ENCODE data around the gene CDYL.

CDYL gene

DNA sequence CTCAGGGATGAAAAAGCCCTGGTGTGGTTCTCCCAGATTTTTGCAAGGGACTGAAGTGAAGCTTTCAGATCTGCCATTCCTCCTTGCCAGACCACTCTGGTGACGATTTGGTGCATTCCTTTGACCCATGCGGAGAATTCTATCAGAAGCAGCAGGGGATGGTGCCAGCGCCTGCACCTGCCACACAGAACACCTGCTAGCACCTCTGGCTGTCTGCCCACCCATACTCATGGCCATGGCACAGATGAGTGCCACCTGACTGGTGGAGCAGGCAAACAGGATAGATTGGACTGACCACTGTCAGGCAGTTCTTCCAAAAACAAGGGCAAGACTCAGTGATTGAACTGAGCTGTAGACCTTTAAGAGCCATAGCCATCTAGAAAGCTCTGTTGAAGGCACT is 107.1 kb downstream of the CDYL start:
- DNase-seq (ENCODE audit: low spot score), result no peak
- H2BK120ac ChIP-seq (ENCODE audit: low read depth, low read length), result no peak overlapping the region
- H2BK15ac ChIP-seq (ENCODE audit: low read length), result no peak overlapping the region
- no peak overlapping the region for H2BK12ac ChIP-seq (ENCODE audit: low read length)
- H3K79me1 ChIP-seq (ENCODE audit: low read depth, low read length), result peaks cover 2% of the 10 kb centered on the region
- H3K4ac ChIP-seq (ENCODE audit: low read length), result no peak overlapping the region
- no peaks in the 10 kb centered on the region for H3K36me3 ChIP-seq (replicated peaks in 1 of 2; ENCODE audit: control insufficient read depth in 2 of 2, insufficient read depth in 2 of 2, low read length in 2 of 2)
- no peak overlapping the region for H3K4me2 ChIP-seq (ENCODE audit: insufficient read depth, low read length, poor library complexity, severe bottlenecking)
- no CpG with 5 or more reads among the region's 3 CpGs for WGBS, 2 donors (ENCODE audit: extremely low coverage in 2 of 2, insufficient read length in 2 of 2, insufficient replicate concordance in 1 of 2)
- H4K91ac ChIP-seq (ENCODE audit: low read depth, low read length, poor library complexity), result no peak overlapping the region
- H3K18ac ChIP-seq (ENCODE audit: low read length), result no peak overlapping the region
- no peak overlapping the region for H3K4me3 ChIP-seq (ENCODE audit: low read length in 2 of 2)
- H2AFZ ChIP-seq (ENCODE audit: low read length), result no peak overlapping the region
- no peak overlapping the region for H3K27ac ChIP-seq (replicated peaks; ENCODE audit: low read length)
- no peak overlapping the region for H2AK5ac ChIP-seq (ENCODE audit: low read depth, low read length)
- no peak overlapping the region for H4K8ac ChIP-seq (ENCODE audit: low read depth, low read length)
- no peak overlapping the region for H3K14ac ChIP-seq (ENCODE audit: low read length)
- no peak overlapping the region for H3K9ac ChIP-seq (ENCODE audit: low read depth, low read length, poor library complexity)
- peaks cover 2 to 7% of the 10 kb centered on the region in 2 donors for H3K4me1 ChIP-seq (ENCODE audit: control insufficient read depth in 2 of 2, insufficient read depth in 1 of 2, low read depth in 1 of 2, low read length in 2 of 2)
- H2BK5ac ChIP-seq (ENCODE audit: low read length), result no peak overlapping the region
- peaks cover 0 to 14% of the 10 kb centered on the region in 2 donors for H3K9me3 ChIP-seq (replicated peaks in 1 of 2; ENCODE audit: control insufficient read depth in 2 of 2, insufficient read depth in 1 of 2, low read depth in 1 of 2, low read length in 2 of 2)
- no peaks in the 10 kb centered on the region for H3K27me3 ChIP-seq (ENCODE audit: control insufficient read depth in 3 of 3, insufficient read depth in 3 of 3, low read depth in 1 of 3, low read length in 3 of 3)
- no peak overlapping the region for H3K23ac ChIP-seq (ENCODE audit: low read depth, low read length, poor library complexity)

DNA sequence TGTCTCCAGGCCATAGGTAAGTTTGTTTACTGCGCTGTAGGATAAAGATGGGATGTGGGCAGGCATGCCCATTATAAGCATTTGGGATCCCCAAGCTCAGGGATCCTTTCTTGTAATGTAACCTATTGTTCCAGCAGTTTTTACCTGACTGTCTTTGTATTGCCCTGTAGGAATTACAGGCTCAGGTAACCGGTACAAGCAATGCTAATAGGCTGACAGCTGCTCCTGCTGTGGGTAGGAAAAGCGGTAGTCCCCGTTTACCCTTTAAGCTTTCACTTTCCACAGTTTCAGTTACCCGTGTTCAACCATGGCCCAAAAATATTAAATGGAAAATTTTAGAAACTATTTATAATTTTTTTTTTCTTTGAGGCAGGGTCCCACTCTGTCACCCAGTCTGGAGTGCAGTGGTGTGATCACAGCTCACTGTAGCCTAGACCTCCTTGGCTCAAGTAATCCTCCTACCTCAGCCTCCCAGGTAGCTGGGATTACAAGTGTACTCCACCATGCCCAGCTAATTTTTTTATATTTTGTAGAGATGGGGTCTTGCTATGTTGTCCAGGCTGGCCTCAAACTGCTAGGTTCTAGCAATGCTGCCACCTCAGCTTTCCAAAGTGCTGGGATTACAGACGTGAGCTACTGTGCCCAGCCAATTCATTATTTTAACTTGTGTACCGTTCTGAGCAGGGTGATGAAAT is 108.6 kb downstream of the CDYL start:
- H2BK12ac ChIP-seq (ENCODE audit: low read length), result no peak overlapping the region
- no peak overlapping the region for H3K4ac ChIP-seq (ENCODE audit: low read length)
- H3K9ac ChIP-seq (ENCODE audit: low read depth, low read length, poor library complexity), result no peak overlapping the region
- no peak overlapping the region for H2AK5ac ChIP-seq (ENCODE audit: low read depth, low read length)
- no peak overlapping the region for H3K14ac ChIP-seq (ENCODE audit: low read length)
- H3K36me3 ChIP-seq (replicated peaks in 1 of 2; ENCODE audit: control insufficient read depth in 2 of 2, insufficient read depth in 2 of 2, low read length in 2 of 2), result no peaks in the 10 kb centered on the region
- WGBS, 2 donors (ENCODE audit: extremely low coverage in 2 of 2, insufficient read length in 2 of 2, insufficient replicate concordance in 1 of 2), result no CpG with 5 or more reads among the region's 7 CpGs
- no peak overlapping the region for H2BK120ac ChIP-seq (ENCODE audit: low read depth, low read length)
- no peak overlapping the region for H3K4me3 ChIP-seq (ENCODE audit: low read length in 2 of 2)
- H3K4me1 ChIP-seq (ENCODE audit: control insufficient read depth in 2 of 2, insufficient read depth in 1 of 2, low read depth in 1 of 2, low read length in 2 of 2), result peaks cover 2 to 4% of the 10 kb centered on the region in 2 donors
- H3K27me3 ChIP-seq (ENCODE audit: control insufficient read depth in 3 of 3, insufficient read depth in 3 of 3, low read depth in 1 of 3, low read length in 3 of 3), result no peaks in the 10 kb centered on the region
- H3K79me1 ChIP-seq (ENCODE audit: low read depth, low read length), result peaks cover 2% of the 10 kb centered on the region
- H3K23ac ChIP-seq (ENCODE audit: low read depth, low read length, poor library complexity), result no peak overlapping the region
- no peak overlapping the region for H4K8ac ChIP-seq (ENCODE audit: low read depth, low read length)
- no peak overlapping the region for H2BK15ac ChIP-seq (ENCODE audit: low read length)
- H2BK5ac ChIP-seq (ENCODE audit: low read length), result no peak overlapping the region
- no peak overlapping the region for H4K91ac ChIP-seq (ENCODE audit: low read depth, low read length, poor library complexity)
- no peak overlapping the region for H3K27ac ChIP-seq (replicated peaks; ENCODE audit: low read length)
- H3K4me2 ChIP-seq (ENCODE audit: insufficient read depth, low read length, poor library complexity, severe bottlenecking), result no peak overlapping the region
- no peak overlapping the region for H3K18ac ChIP-seq (ENCODE audit: low read length)
- H3K9me3 ChIP-seq (replicated peaks in 1 of 2; ENCODE audit: control insufficient read depth in 2 of 2, insufficient read depth in 1 of 2, low read depth in 1 of 2, low read length in 2 of 2), result peaks cover 0 to 14% of the 10 kb centered on the region in 2 donors
- H2AFZ ChIP-seq (ENCODE audit: low read length), result no peak overlapping the region
- DNase-seq (ENCODE audit: low spot score), result no peak

DNA sequence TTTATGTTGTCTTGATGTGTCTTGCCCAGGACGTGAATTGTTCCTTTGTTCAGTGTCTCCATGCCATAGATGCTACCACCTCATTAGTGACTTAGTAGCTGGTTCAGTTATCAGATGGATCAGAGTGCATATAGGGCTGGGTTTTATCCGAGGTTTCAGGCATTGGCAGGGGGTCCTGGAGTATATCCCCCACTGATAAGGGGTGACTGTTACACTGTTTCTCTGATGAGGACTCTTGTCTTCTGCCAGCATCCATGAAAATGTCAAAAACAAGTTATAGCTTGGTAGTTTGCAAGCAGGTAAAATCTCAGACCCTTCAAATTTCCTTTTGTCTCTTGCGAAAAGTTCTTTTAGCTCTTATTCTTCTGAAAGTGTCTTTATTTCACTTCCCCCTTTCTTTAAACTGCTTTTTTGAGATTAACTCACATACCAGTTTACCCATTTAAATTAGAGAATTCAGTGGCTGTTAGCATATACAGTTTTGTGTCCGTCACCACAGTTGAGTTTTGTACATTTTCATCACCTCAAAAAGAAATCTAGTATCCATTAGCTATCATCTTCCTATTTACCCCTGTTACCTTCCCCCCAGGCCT is 109.2 kb downstream of the CDYL start:
- peaks cover 0 to 2% of the 10 kb centered on the region in 2 donors for H3K4me1 ChIP-seq (ENCODE audit: control insufficient read depth in 2 of 2, insufficient read depth in 1 of 2, low read depth in 1 of 2, low read length in 2 of 2)
- H3K9ac ChIP-seq (ENCODE audit: low read depth, low read length, poor library complexity), result no peak overlapping the region
- H2BK5ac ChIP-seq (ENCODE audit: low read length), result no peak overlapping the region
- DNase-seq (ENCODE audit: low spot score), result no peak
- H3K27me3 ChIP-seq (ENCODE audit: control insufficient read depth in 3 of 3, insufficient read depth in 3 of 3, low read depth in 1 of 3, low read length in 3 of 3), result no peaks in the 10 kb centered on the region
- no peak overlapping the region for H3K18ac ChIP-seq (ENCODE audit: low read length)
- H3K23ac ChIP-seq (ENCODE audit: low read depth, low read length, poor library complexity), result no peak overlapping the region
- peaks cover 2% of the 10 kb centered on the region for H3K79me1 ChIP-seq (ENCODE audit: low read depth, low read length)
- H3K4me2 ChIP-seq (ENCODE audit: insufficient read depth, low read length, poor library complexity, severe bottlenecking), result no peak overlapping the region
- H3K36me3 ChIP-seq (replicated peaks in 1 of 2; ENCODE audit: control insufficient read depth in 2 of 2, insufficient read depth in 2 of 2, low read length in 2 of 2), result no peaks in the 10 kb centered on the region
- H2AK5ac ChIP-seq (ENCODE audit: low read depth, low read length), result no peak overlapping the region
- H3K14ac ChIP-seq (ENCODE audit: low read length), result no peak overlapping the region
- H2BK12ac ChIP-seq (ENCODE audit: low read length), result no peak overlapping the region
- H2AFZ ChIP-seq (ENCODE audit: low read length), result no peak overlapping the region
- no peak overlapping the region for H2BK15ac ChIP-seq (ENCODE audit: low read length)
- no peak overlapping the region for H2BK120ac ChIP-seq (ENCODE audit: low read depth, low read length)
- H3K27ac ChIP-seq (replicated peaks; ENCODE audit: low read length), result no peak overlapping the region
- H3K4ac ChIP-seq (ENCODE audit: low read length), result no peak overlapping the region
- H3K9me3 ChIP-seq (replicated peaks in 1 of 2; ENCODE audit: control insufficient read depth in 2 of 2, insufficient read depth in 1 of 2, low read depth in 1 of 2, low read length in 2 of 2), result peaks cover 0 to 14% of the 10 kb centered on the region in 2 donors
- no peak overlapping the region for H4K8ac ChIP-seq (ENCODE audit: low read depth, low read length)
- no CpG with 5 or more reads among the region's 4 CpGs for WGBS, 2 donors (ENCODE audit: extremely low coverage in 2 of 2, insufficient read length in 2 of 2, insufficient replicate concordance in 1 of 2)
- no peak overlapping the region for H3K4me3 ChIP-seq (ENCODE audit: low read length in 2 of 2)
- H4K91ac ChIP-seq (ENCODE audit: low read depth, low read length, poor library complexity), result no peak overlapping the region

GRCh38 chr6:4888841-4889240 is 112.6 kb downstream of the CDYL start:
- Histone ChIP-seq H3K23ac (ENCODE audit: low read depth, low read length, poor library complexity) (no peak overlapping the region), H2AK5ac (ENCODE audit: low read depth, low read length) (no peak overlapping the region), H3K14ac (ENCODE audit: low read length) (no peak overlapping the region), H3K27ac (replicated peaks; ENCODE audit: low read length) (no peak overlapping the region), H3K4me2 (ENCODE audit: insufficient read depth, low read length, poor library complexity, severe bottlenecking) (no peak overlapping the region), H2BK120ac (ENCODE audit: low read depth, low read length) (no peak overlapping the region), H2BK15ac (ENCODE audit: low read length) (no peak overlapping the region), H3K4me1 (ENCODE audit: control insufficient read depth in 2 of 2, insufficient read depth in 1 of 2, low read depth in 1 of 2, low read length in 2 of 2) (no peaks in the 10 kb centered on the region), H2BK5ac (ENCODE audit: low read length) (no peak overlapping the region), H3K79me1 (ENCODE audit: low read depth, low read length) (peaks cover 2% of the 10 kb centered on the region), H3K36me3 (replicated peaks in 1 of 2; ENCODE audit: control insufficient read depth in 2 of 2, insufficient read depth in 2 of 2, low read length in 2 of 2) (peaks cover 6 to 22% of the 10 kb centered on the region in 2 donors), H3K9ac (ENCODE audit: low read depth, low read length, poor library complexity) (no peak overlapping the region), H4K91ac (ENCODE audit: low read depth, low read length, poor library complexity) (no peak overlapping the region), H2BK12ac (ENCODE audit: low read length) (no peak overlapping the region), H3K27me3 (ENCODE audit: control insufficient read depth in 3 of 3, insufficient read depth in 3 of 3, low read depth in 1 of 3, low read length in 3 of 3) (no peaks in the 10 kb centered on the region), H3K18ac (ENCODE audit: low read length) (no peak overlapping the region), H3K4ac (ENCODE audit: low read length) (no peak overlapping the region), H3K4me3 (ENCODE audit: low read length in 2 of 2) (no peak overlapping the region), H2AFZ (ENCODE audit: low read length) (no peak overlapping the region), H4K8ac (ENCODE audit: low read depth, low read length) (no peak overlapping the region), H3K9me3 (replicated peaks in 1 of 2; ENCODE audit: control insufficient read depth in 2 of 2, insufficient read depth in 1 of 2, low read depth in 1 of 2, low read length in 2 of 2) (peaks cover 0 to 10% of the 10 kb centered on the region in 2 donors)
- no CpG with 5 or more reads among the region's 2 CpGs for WGBS, 2 donors (ENCODE audit: extremely low coverage in 2 of 2, insufficient read length in 2 of 2, insufficient replicate concordance in 1 of 2)
- DNase-seq (ENCODE audit: low spot score), result no peak

Data from neuronal stem cell (in vitro differentiated cells).